Stimulated activated CD4-positive, alpha-beta T cell treated with anti-CD3 and anti-CD28 coated beads, Interleukin-1b, Interleukin-23, amount 100 ng/mL, for 4 hours (primary cell): Measurements from ENCODE around the gene LIMA1.
"Not testable (repeated sequence)": the region's sequence is repeated elsewhere in the genome, so short reads cannot be mapped to it uniquely, and the experiment has no call there.

ENCODE experiments used
- DNase-seq, 2 donors: peaks; one replicate each; pipeline ENCODE4 v3.0.0-alpha.2; 2020; ENCODE audit warnings: low read depth in 2 of 2

Gene LIMA1

GRCh38 chr12:50186681-50187080 lies 96.6 kb downstream of the LIMA1 start:
- no peak for DNase-seq

GRCh38 chr12:50185970-50186663 lies 97.2 kb downstream of the LIMA1 start:
- DNase-seq, result no peak

GRCh38 chr12:50185301-50185895 lies 97.9 kb downstream of the LIMA1 start:
- no peak for DNase-seq

- no peak for DNase-seq
These were observed 99.1 kb downstream of the LIMA1 start for GRCh38 chr12:50184261-50184660.

- DNase-seq, result no peak
These were observed 100.9 kb downstream of the LIMA1 start for GRCh38 chr12:50182461-50182860.

- no peak for DNase-seq
These were observed 101.6 kb downstream of the LIMA1 start for GRCh38 chr12:50181691-50182090.

GRCh38 chr12:50175716-50176026 lies 107.6 kb downstream of the LIMA1 start:
- DNase-seq, result no peak

- DNase-seq, result peak in 1 of 2 donors; percentile 23
These were observed 108.2 kb downstream of the LIMA1 start for GRCh38 chr12:50174971-50175715.

GRCh38 chr12:50167049-50167828 lies 116.1 kb downstream of the LIMA1 start, which contains the start of gene CERS5:
CERS5 (minus strand) TSS chr12:50167369; CDS start chr12:50167297, 72 bp downstream.
- peak; percentile 88 to 93 for DNase-seq

GRCh38 chr12:50166799-50167048 lies 116.6 kb downstream of the LIMA1 start:
- peak; percentile 30 to 49 for DNase-seq

- DNase-seq, result no peak
These were observed 118.4 kb downstream of the LIMA1 start for GRCh38 chr12:50164963-50165362.

- no peak for DNase-seq
These were observed 121.1 kb downstream of the LIMA1 start for GRCh38 chr12:50162230-50162629.

- DNase-seq, result no peak
These were observed 122.7 kb downstream of the LIMA1 start for GRCh38 chr12:50160643-50161042.

GRCh38 chr12:50157259-50157658 lies 126.1 kb downstream of the LIMA1 start:
- no peak for DNase-seq

GRCh38 chr12:50156641-50157040 lies 126.7 kb downstream of the LIMA1 start:
- no peak for DNase-seq

- not testable (repeated sequence) for DNase-seq
These were observed 128.4 kb downstream of the LIMA1 start for GRCh38 chr12:50154947-50155346.

GRCh38 chr12:50151047-50151687 lies 132.2 kb downstream of the LIMA1 start:
- no peak for DNase-seq

GRCh38 chr12:50149311-50149710 lies 134.0 kb downstream of the LIMA1 start:
- DNase-seq, result no peak

GRCh38 chr12:50148011-50148410 lies 135.3 kb downstream of the LIMA1 start:
- not testable (repeated sequence) for DNase-seq

GRCh38 chr12:50147281-50147680 lies 136.0 kb downstream of the LIMA1 start:
- no peak for DNase-seq

- DNase-seq, result no peak
These were observed 137.9 kb downstream of the LIMA1 start for GRCh38 chr12:50145439-50145838.

- no peak for DNase-seq
These were observed 140.3 kb downstream of the LIMA1 start for GRCh38 chr12:50142993-50143392.
